Hematopoietic multipotent progenitor cell treated with erythropoietin and hydrocortisone succinate and interleukin-3 and kit ligand, for 17 days (in vitro differentiated cells): ENCODE results near the gene GABBR1.

Experiments
- DNase-seq: peaks from one replicate; pipeline ENCODE4 v3.0.0-alpha.2; 2015; ENCODE audit warnings: low spot score

Gene GABBR1

GRCh38 chr6:29566856-29567255, 66.1 kb downstream of the GABBR1 start:
- DNase-seq = no peak

GRCh38 chr6:29564875-29565274, 68.1 kb downstream of the GABBR1 start:
- no peak for DNase-seq

GRCh38 chr6:29563435-29563965, 69.5 kb downstream of the GABBR1 start:
- no peak for DNase-seq

- no peak for DNase-seq
Observed at GRCh38 chr6:29561606-29562181, 71.3 kb downstream of the GABBR1 start.

- DNase-seq = no peak
Observed at GRCh38 chr6:29561091-29561490, 71.9 kb downstream of the GABBR1 start.

- DNase-seq = no peak
Observed at GRCh38 chr6:29559524-29560287, 73.3 kb downstream of the GABBR1 start, which contains the start of gene UBD. Gene UBD, minus strand, starts transcription at chr6:29559732. Its CDS starts 31 bp downstream, at chr6:29559701.

- no peak for DNase-seq
Observed at GRCh38 chr6:29558439-29559079, 74.4 kb downstream of the GABBR1 start.

GRCh38 chr6:29557320-29557719, 75.7 kb downstream of the GABBR1 start:
- DNase-seq = no peak

- DNase-seq = no peak
Observed at GRCh38 chr6:29554764-29555163, 78.2 kb downstream of the GABBR1 start.

GRCh38 chr6:29553268-29554057, 79.5 kb downstream of the GABBR1 start:
- DNase-seq = no peak

- DNase-seq = no peak
Observed at GRCh38 chr6:29552512-29553051, 80.4 kb downstream of the GABBR1 start.

GRCh38 chr6:29547573-29547972, 85.4 kb downstream of the GABBR1 start:
- no peak for DNase-seq

GRCh38 chr6:29537714-29538403, 95.1 kb downstream of the GABBR1 start:
- no peak for DNase-seq

GRCh38 chr6:29532320-29532951, 100.5 kb downstream of the GABBR1 start:
- no peak for DNase-seq

- no peak for DNase-seq
Observed at GRCh38 chr6:29531668-29532067, 101.3 kb downstream of the GABBR1 start.

GRCh38 chr6:29530671-29531310, 102.2 kb downstream of the GABBR1 start:
- no peak for DNase-seq

GRCh38 chr6:29529956-29530355, 103.0 kb downstream of the GABBR1 start:
- no peak for DNase-seq

GRCh38 chr6:29528988-29529560, 103.9 kb downstream of the GABBR1 start:
- DNase-seq = no peak

GRCh38 chr6:29528300-29528931, 104.6 kb downstream of the GABBR1 start:
- DNase-seq = no peak
